GM12872 (cell line): ENCODE measurements around the gene LGR4.

Experiments
- CTCF ChIP-seq: IDR thresholded peaks from 3 replicates; pipeline ENCODE4 v1.5.1; 2011; ENCODE audit warnings: low read depth, mild to moderate bottlenecking, low read length, moderate library complexity; ENCODE audit not compliant: insufficient read depth

LGR4 gene

GRCh38 chr11:27388001-27388400 lies 84.6 kb downstream of the LGR4 start:
- TF ChIP-seq CTCF = no peak

GRCh38 chr11:27387362-27387761 lies 85.2 kb downstream of the LGR4 start:
- TF ChIP-seq CTCF = no peak

- TF ChIP-seq CTCF = no peak
Measured at GRCh38 chr11:27386181-27386845, 86.3 kb downstream of the LGR4 start.

GRCh38 chr11:27385245-27385644 lies 87.3 kb downstream of the LGR4 start:
- TF ChIP-seq CTCF = no peak

- TF ChIP-seq CTCF = no peak
Measured at GRCh38 chr11:27384227-27384626, 88.4 kb downstream of the LGR4 start.

GRCh38 chr11:27383645-27384044 lies 88.9 kb downstream of the LGR4 start:
- no peak for TF ChIP-seq CTCF

- TF ChIP-seq CTCF = no peak
Measured at GRCh38 chr11:27381238-27381666, 91.3 kb downstream of the LGR4 start.

GRCh38 chr11:27380771-27381170 lies 91.8 kb downstream of the LGR4 start:
- no peak for TF ChIP-seq CTCF
